HG03108 (cell line): ENCODE measurements around the gene PLD5.

Source experiments
- ATAC-seq: cut with Tn5 transposase; IDR thresholded peaks from one replicate; pipeline ENCODE4 v1.9.1; 2021; ENCODE audit warnings: moderate library complexity; ENCODE audit not compliant: unreplicated experiment

The PLD5 gene

DNA sequence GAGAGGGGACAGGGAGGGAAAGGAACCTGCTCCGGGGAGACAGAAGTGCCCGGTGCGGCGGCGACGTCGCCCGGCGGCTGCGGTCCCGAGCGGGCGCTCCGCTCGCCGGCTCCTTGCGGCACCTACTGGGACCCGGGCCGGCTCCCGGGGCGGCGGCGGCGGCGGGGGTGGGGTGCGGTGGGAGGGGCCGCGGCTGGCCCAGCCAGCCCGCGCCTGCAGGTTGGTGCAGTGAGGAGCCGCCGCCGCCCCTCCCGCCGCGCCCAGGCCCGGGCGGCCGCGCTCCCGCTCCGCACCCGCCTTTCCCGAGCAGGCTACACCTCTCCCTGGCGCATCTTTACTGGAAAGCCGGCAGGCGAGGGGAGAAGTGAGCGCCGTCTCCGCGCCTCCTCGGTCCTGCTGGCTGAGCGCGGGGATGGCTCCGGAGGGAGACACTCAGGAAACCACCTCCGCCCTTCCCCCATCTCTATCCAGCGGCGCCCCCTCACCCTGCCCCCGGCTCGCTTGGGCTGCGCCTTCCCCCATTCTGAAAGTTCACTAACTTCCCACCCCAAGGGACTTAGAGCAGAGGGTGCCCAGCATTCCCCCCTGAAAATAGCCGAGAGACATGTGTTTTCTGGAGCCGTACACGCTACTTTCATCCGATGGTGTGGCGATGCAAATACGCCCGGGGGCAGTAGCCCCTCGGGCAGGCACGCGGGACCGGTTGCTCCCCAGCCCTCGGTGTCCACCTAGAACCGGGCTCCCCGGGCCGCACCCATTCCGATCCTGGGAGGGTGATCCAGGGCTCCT is at the start of gene PLD5:
TSS of gene PLD5 (minus strand) at position 127 of the 789 bp plus-strand sequence.
- no peak for ATAC-seq

DNA sequence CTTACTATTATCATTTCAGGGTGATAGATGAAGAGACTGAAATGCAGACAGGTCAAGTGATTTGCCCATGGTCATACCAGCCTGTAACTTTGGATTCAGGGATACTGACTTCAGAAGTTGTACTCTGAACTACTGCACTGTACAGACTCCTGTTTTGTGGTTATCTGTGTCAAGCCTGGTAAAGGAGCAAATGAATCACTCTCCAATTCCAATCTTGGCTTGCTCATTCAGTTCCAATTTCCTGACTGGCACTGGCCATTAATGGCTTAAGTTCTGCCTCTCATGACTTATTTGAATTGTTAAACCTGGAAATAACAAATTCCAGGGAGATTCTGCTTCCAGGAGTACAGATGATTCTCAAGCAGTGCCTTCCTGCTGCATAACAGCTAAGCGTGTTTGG is 45.4 kb upstream of the PLD5 start:
- ATAC-seq: no peak

DNA sequence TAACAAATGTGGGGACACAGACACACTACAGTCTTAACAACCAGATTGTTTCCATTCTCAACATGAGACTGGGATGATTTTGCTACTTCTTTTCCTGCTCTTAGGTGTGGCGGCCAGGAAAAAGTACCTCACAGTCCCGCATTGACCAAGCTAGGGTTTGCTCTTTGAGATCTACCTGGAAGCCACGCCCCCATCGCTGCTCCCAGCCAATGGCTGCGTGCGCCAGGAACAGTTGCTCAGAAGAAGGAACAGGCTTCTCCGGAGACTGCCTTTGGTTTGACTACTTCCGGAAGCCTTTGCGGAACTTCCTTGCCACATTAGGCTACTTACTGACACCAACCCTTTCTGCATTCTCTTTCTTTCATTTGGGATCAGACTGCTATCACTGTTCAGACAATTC is 44.2 kb upstream of the PLD5 start:
- no peak for ATAC-seq

DNA sequence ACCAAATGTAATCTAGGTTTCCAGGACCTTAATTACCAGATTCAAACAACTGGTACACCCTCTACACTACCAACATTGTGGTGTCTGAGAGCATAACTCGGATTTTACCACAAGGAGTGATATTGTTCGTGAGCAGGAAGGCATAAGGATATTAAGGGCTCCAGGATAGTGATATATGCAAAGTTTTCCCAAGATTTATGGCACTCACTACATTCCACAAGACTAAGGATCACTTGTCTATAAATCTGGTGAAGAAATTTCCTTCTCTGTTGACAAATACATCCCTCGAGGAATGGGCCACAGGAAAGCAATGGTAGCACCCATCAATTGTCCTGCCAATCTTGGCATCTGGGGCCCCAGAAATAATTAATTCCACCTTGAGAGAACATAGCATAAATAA is 43.1 kb upstream of the PLD5 start:
- no peak for ATAC-seq

DNA sequence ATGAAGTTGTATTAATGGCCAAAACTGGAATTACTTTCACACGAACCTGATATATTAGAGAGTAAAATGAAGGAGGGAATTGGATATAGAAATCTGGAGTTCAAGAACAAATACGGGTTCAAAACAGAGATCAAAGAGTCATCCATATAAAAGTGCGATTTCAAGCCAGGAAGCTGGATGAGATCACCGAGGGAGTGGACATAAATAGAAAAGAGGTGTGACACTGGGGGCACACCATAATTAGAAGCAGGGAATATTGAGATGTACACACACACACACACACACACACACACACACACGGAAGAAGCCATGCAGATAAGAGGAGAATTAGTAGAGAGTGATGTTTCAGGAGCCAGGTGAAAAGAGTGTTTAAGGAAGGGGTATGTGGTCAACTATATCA is 32.3 kb upstream of the PLD5 start:
- no peak for ATAC-seq

DNA sequence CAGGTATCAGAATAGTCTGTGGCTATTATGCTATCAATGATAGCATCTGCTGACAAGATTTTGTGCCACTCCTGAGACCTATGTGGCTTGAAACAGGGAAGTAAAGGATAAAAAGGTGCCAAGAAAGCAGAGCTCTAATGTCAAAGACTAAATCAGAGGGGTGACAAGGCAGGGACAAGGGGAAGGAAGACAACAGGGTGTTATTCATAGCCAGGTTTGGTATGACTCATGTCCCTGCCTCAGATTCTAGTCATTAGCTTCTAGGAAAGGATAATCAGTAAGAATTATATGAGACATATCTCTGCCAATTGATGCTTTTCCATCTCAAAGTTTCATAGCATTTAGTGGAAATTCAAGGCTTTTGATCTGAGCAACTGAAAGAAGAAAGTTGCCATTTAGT is 31.8 kb upstream of the PLD5 start:
- no peak for ATAC-seq

DNA sequence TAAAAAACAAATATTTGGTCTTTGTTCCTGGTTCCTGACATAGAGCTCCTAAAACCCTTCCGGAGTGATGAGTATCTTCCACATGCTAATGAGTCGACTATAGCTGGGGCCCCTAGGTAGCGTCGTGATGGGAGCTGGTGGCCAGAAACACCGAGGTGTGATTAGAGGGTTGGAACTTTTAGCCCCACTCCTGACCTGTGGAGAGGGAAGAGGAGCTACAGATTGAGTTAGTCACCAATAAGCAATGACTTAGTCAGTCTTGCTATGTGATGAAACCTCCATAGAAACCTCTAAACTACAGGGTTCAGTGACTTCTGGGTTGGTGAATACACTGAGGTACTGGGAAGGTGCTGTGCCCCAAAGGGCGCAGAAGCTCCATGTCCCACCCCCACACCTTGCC is 30.1 kb upstream of the PLD5 start:
- ATAC-seq: no peak

DNA sequence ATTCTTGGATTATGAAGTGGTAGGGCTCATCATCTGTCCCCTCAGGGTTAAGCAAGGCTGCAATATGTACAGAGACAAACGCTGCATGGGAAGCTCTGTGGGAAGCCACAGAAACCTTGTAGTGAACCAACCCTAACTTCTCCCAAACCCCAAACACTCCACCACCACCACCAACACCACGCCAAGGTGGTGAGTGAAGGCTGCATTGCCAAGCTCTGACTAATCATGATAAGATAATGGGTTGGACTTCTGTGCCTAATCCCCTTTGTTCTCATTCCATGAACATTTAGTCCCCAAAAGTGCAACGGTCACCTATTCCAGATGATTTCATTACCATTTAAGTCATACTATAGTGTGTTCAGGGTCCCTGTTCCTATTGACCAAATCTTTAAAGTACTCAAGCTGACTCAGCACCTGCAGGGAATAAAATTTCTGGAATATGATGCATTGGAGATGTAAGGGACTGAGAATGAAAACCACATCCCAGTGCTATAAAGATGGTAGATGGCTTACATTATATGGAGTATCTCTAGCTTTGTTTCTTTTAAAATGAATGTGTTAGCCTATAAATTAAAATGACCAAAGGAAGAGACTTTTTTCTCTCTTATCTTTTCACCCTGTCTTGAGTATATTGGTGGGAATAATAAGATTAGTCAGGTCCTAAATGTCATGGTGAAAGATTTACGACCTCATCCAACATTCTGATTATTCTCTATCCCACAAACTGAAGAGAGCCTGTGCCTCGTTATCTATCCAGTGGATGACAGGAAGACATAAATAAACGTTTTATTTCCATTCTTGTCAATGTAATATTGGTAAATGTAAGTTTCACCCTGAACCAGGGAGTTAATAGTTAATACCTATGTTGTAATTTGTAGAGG is 22.6 kb upstream of the PLD5 start:
- no peak for ATAC-seq

DNA sequence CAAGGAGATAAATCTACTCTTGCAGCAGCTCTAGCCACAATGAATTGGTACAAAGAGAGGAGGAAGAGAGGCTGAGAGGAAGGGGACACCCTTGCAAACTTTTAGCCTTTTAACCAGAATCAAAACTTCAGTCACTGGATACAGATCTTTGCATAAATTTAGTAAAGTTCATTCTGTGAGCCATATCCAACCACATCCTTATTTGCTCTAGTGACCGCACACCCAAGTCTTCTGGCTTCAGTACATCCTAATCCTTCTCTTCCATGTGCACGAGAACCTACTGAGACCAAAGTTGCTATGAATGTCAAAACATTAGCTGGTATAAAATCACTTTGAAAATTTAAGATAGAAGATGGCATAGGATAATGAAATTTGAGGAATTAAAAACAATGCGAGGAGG is 21.9 kb upstream of the PLD5 start:
- ATAC-seq: no peak

DNA sequence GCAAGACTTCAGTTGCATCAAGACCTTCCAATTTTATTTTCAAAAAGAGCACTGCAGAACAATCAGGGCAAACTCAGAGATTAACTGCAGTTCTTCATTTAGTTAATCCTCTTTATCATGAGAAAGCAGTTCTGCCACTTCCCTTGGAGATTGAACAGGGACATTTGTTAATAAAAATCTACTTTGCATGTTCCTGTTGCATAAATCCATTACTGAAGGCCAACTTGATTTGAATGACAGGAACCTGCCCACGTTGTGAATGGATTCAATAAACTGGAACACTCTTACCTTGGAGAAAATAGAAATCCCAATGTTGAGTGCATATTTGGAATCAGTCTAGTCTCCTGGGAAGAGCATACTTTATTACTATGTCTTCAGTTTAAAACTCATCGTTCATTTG is 19.6 kb upstream of the PLD5 start:
- no peak for ATAC-seq

DNA sequence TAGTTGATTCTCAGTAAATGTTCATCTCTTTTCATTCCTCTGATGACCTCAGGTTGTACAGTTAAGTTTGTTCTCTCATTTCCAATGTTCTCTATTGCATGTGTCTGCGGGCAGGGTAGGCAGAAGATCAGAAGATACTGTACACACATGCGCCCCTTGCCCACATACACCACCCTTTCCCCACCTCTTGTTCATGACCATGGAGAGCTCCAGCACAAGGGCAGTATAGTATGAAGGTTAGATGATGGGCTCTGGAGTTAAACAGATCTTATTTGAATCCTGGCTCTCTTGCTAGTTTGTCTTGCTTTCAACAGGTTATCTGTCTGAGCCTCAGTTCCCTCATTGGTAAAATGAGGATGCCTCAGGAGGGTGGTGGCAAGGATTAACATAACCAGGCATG is 17.8 kb upstream of the PLD5 start:
- no peak for ATAC-seq

DNA sequence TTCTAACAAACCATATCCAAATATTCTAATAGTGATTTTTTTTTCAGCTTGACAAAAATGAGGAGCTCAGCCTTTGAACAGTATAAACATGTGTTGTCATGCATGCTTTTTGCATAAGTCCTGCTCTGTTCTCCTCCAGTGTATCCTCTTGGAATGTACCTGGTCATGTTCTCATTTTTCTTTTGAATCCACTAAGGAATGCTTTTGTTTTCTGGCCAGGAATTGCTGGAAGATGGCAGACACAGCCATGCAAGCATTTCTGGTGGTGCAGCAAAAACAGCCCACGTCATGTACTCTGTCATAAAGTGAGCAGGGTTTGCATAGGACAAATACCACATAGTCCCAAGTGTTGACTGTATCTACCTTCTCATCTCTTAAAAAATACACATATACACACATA is 11.5 kb upstream of the PLD5 start:
- ATAC-seq: no peak

DNA sequence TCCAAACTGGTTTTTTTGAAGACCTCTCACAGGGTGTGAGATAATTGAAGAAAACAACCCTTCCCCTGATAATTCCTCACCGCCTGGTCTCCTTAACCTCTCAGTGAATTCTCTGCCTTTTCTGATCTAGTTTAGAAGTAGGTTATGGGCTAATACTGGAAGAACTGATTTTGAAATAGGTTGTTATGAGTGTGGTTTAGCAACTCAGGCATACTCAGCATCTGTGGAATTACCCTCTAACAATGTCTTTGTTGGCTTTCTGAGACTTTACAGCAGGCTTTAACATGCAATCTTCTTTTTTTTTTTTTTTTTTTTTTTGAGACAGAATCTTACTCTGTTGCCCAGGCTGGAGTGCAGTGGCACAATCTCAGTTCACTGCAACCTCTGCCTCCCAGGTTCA is 10.3 kb upstream of the PLD5 start:
- ATAC-seq: no peak

DNA sequence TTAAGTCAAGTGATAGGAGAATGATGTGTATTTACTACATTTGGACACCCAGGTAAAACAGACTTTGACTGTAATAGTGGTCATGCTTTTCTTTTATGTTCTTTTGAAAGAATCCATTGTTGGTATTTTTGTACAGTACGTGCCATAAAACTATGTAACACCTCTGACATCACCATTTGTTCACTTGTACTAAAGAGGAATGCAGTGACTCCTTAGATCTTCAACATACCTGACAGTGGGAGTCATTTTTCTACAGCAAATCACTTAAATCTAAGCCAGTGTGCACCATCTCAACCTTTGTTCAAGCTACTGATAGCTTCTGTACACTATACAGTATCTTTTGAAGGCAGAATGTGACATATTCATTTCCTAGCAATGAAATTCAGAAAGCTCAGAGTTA is 6.3 kb upstream of the PLD5 start:
- no peak for ATAC-seq

DNA sequence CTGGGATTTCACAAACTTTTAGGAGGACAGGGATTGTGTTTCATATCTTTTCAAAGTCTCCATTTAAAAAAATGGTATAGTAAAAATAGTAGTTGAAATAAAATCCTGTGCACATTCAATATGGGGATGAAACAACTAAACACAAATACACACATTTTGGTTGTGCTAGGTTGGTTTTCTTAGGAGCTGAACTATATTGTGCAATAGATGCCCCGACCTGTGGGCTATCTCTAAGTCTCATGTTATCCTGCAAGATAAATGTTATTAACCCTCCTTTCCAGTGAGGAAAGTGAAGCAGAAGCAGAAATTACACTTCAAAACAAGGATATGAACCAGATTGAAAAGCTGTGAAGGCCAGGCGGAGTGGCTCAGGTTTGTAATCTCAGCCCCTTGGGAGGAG is 1.3 kb upstream of the PLD5 start:
- no peak for ATAC-seq

DNA sequence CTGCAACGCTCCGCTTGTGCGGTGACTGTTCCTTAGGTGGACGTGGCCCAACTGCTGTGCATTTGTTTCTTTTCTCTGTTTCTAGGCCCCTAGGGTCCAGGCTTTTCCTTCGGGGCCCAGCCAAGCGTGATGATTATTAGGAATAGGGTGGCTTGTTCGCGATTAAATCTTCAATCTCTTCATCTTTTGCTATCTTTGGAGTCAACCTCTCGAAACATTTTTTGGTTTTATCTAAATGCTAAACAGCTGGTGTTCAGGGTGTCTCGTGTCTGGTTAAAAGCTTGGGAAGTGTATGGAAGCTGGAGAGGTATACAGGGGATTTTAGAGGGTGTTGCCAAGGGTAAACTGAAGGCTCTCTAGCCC is 844 bp upstream of the PLD5 start:
- no peak for ATAC-seq

DNA sequence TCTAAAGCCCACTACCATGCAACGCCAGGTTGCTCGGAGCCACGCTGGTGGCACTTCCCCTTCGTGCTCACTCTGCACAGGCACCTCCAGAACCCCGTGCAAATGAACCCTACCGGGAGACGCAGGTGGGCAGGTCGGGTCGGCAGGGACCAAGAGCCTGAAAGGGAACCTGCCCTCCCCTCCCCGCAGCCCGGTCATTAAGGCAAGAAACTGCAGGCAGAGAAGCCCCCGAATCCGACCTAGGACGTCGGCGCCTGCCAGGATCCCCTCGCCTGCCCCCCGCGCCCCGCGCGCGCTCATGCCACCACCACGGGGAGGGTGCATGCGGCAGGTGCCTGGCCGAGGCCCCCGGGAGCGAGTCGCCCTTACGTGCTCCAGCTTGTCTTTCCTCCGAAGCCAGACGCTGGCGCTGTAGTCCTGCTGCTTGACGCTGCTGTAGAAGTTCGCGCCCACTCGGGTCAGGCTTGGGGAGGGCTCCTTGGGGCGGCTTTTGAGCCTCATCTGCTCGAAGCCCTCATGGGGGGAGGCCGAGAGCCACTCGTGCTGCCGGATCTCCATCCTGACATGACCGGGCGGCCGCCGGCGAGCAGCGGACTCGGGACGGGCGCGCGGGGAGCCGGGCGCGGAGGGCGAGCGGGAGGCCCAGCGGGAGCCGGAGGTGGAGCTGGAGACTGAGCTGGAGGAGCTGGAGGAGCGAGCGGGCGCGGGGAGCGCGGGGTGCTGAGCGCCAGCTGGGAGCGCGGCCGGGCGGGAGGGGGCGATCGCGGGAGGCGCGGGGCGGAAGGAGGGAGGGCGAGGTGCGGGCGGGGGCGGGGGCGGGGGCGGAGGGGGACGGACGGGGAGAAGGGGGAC is 552 bp downstream of the PLD5 start:
- no peak for ATAC-seq

DNA sequence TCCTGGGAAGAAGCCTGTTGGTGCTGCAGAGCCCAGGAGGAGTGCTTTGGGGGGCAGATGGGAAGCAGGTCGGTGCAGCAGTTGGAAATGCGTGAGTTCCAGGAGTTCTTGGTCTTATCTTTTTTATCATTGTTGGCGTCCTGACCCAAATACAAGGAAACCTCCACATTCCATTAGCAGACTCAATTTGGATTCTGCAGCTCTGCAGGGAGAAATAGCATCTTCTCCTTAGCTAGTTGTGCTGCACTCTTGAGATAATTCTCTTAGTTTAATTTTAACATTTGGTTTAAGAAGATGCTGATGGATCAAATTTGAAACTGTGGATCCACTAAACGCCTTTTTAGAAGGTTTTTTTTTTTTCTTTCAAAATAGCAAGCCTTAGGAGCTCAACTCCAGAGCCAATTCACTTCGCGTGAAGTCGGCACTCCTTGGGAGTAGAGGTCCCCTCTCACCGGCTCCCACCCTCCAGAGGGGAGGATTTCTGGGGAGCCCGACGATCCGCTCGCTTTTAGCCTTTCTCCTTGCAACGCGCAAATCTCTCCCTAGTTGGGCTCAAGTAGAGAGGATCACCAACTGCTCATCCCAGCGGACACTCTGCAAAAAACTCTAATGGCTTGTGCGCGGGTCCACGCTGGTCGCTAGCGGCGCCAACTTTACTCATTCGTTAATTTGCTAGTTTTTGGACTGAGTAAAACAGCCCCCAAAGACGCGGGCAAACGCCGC is 1.3 kb downstream of the PLD5 start:
- no peak for ATAC-seq

DNA sequence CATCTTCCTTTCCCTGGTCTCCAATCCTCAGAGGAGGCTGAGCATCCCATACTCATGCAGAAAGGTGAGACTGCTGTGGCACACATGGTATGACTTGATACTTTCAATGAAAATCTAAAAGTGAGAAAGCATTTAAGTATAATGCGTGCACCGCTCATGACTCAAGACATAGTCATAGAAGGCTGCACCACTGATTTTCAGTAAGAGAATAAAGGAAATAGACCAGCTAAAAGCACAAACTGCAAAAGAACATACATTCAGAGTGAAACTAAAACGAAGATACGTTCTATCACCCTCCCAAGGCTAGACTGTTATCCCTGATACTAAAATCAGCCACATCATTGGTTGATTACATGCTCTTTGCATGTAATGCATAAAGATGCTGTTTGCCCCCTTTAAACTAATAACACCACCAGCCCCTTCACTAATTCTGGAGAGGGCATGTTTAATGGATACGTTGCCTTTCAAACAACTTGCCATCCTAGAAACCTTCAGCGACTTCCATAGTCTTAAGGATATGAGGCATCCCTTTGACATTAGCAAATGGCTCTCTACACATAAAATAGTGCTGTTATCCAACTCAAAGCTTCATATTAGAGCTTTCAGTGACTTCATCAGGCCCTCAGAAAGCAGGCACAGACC is 2.1 kb downstream of the PLD5 start:
- no peak for ATAC-seq

DNA sequence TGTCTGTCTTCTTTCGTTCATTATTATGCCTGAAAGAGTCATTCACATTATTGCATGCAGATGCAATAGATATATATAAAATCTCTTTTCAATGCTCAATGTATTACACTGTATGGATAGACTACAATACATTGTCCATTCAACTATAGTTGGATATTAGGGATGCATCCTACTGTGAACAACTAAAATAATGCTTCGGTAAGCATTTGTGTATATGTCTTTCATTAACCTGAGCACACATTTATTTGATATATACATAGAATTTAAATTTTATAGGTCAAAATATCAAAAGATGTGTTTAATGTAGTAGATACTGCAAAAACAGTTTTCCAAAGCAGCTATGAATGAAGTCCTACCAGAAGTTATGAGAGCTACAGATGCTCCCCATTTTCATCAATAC is 8.9 kb downstream of the PLD5 start:
- ATAC-seq: no peak
